Measurements from ENCODE around the gene KLHL10. TPM values are rescaled to one million over a fixed set of nuclear protein-coding genes. Genes with fewer than 3 reads are reported as not detected.

KLHL10 gene
- polyA plus RNA-seq, 1 experiment, result 0.06 TPM

DNA sequence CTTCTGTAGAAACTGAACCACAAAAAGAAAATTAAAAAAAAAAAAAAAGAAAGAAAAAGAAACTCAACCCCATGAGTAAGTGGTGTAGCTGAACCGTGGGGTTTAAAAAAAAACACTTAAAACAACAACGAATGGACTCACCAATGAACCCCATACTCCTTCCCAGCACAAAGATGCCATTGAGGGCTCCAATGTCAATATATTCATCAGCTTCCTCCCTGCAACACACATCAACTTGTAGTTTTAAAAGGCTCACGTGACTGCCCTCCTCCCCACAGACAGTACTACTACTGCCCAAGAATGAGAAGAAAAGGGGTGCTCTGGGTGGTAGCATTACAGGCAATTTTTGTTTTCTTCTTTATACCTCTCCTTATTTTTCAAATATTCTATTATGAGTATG lies 30.9 kb downstream of the KLHL10 start:
- Histone ChIP-seq H3K4me3 (ENCODE audit: low read depth, low read length) (no peak overlapping the region), H3K27me3 (ENCODE audit: control insufficient read depth, insufficient read depth, low read length) (no peaks in the 10 kb centered on the region), H3K27ac (ENCODE audit: low read depth, low read length) (no peak overlapping the region), H3K9me3 (ENCODE audit: control insufficient read depth, insufficient read depth, low read length) (no peaks in the 10 kb centered on the region; the same call in 1 of the 2 replicates)
- TF ChIP-seq, protein P1, sequence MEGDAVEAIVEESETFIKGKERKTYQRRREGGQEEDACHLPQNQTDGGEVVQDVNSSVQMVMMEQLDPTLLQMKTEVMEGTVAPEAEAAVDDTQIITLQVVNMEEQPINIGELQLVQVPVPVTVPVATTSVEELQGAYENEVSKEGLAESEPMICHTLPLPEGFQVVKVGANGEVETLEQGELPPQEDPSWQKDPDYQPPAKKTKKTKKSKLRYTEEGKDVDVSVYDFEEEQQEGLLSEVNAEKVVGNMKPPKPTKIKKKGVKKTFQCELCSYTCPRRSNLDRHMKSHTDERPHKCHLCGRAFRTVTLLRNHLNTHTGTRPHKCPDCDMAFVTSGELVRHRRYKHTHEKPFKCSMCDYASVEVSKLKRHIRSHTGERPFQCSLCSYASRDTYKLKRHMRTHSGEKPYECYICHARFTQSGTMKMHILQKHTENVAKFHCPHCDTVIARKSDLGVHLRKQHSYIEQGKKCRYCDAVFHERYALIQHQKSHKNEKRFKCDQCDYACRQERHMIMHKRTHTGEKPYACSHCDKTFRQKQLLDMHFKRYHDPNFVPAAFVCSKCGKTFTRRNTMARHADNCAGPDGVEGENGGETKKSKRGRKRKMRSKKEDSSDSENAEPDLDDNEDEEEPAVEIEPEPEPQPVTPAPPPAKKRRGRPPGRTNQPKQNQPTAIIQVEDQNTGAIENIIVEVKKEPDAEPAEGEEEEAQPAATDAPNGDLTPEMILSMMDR (IDR thresholded peaks at IDR 0.05; ENCODE audit: low read depth, low read length), result no peak
- CTCF ChIA-PET, result no interaction called here
- no peak for DNase-seq (ENCODE audit: low read depth, low spot score)
- POLR2A ChIA-PET, result interaction anchor here (0.6 kb wide), 1 partner anchor 22 kb away, joined by 4 read pairs; no protein-coding TSS in a partner anchor

DNA sequence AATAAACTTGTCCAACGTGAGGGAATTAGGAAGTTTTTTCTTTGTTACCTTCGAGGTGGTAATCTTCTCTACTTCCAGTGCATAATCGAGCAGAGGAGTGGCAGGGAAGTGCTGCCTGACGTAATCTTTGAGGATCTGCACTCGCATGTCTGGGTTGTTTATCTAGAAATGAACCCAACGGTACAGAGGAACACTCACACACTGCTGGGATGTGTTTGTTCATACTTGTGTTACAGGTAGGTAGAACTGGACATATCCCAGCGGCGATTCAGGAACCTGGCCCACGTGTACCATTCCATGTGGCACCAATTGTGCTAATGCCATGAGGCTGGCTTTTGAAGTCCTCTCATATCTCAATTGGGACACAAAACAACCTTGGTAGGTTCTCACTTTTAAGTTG lies 31.8 kb downstream of the KLHL10 start:
- ChIA-PET CTCF (no interaction called here), POLR2A (no interaction called here)
- no peaks in the 10 kb centered on the region for H3K27me3 ChIP-seq (ENCODE audit: control insufficient read depth, insufficient read depth, low read length)
- TF ChIP-seq, protein P1 (IDR thresholded peaks at IDR 0.05; ENCODE audit: low read depth, low read length), result no peak
- no peak overlapping the region for H3K4me3 ChIP-seq (ENCODE audit: low read depth, low read length)
- peak overlapping the region; percentile 11 for H3K27ac ChIP-seq (ENCODE audit: low read depth, low read length)
- no peaks in the 10 kb centered on the region; the same call in 1 of the 2 replicates for H3K9me3 ChIP-seq (ENCODE audit: control insufficient read depth, insufficient read depth, low read length)
- DNase-seq (ENCODE audit: low read depth, low spot score), result no peak

DNA sequence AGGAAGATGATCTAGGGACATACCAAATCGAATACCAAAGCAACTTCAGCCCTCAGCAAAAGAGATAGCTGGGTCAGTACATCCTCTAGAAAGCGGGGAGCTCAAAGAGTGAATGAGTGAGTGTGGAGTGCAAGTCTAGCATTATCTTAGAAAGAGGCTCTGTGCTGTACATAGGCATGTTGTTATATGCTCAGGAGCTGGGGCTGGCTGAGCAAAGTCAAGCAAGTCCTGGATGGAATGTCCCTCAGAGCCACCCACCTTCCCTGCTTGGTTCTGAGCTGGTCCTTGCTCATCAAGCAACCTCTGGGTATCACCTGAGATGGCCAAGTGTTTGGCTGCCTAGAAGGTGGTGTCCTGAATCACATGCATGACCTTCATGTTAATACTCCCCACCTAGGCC lies 32.5 kb downstream of the KLHL10 start:
- Histone ChIP-seq H3K27me3 (ENCODE audit: control insufficient read depth, insufficient read depth, low read length) (no peaks in the 10 kb centered on the region), H3K4me3 (ENCODE audit: low read depth, low read length) (no peak overlapping the region), H3K9me3 (ENCODE audit: control insufficient read depth, insufficient read depth, low read length) (no peaks in the 10 kb centered on the region; the same call in 1 of the 2 replicates), H3K27ac (ENCODE audit: low read depth, low read length) (peak overlapping the region; percentile 47)
- no peak for DNase-seq (ENCODE audit: low read depth, low spot score)
- POLR2A ChIA-PET, result no interaction called here
- TF ChIP-seq, protein P1 (IDR thresholded peaks at IDR 0.05; ENCODE audit: low read depth, low read length), result no peak
- CTCF ChIA-PET, result no interaction called here

DNA sequence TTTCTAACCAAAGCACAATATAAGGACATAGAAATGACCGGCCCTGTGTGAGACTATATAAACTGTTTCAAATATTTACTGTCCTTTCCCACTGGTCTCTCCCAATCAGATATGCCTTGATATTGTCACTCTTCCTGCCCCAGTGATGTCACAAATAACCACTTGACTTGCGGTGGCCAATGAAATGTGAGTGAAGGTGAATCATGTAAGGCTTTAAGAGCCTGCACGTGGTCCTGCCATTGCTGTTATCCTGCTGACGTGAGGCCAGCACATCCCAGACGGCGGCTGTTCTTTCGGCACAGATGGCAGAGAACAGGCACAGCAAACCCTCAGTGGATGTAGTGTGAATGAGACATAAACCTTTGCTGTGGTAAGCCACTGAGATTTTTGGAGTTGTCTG lies 33.0 kb downstream of the KLHL10 start:
- Histone ChIP-seq H3K4me3 (ENCODE audit: low read depth, low read length) (no peak overlapping the region), H3K9me3 (ENCODE audit: control insufficient read depth, insufficient read depth, low read length) (no peaks in the 10 kb centered on the region), H3K27me3 (ENCODE audit: control insufficient read depth, insufficient read depth, low read length) (no peaks in the 10 kb centered on the region), H3K27ac (ENCODE audit: low read depth, low read length) (no peak overlapping the region)
- no peak for DNase-seq (ENCODE audit: low read depth, low spot score)
- TF ChIP-seq, protein P1 (IDR thresholded peaks at IDR 0.05; ENCODE audit: low read depth, low read length), result no peak
- POLR2A ChIA-PET, result no interaction called here
- CTCF ChIA-PET, result no interaction called here

DNA sequence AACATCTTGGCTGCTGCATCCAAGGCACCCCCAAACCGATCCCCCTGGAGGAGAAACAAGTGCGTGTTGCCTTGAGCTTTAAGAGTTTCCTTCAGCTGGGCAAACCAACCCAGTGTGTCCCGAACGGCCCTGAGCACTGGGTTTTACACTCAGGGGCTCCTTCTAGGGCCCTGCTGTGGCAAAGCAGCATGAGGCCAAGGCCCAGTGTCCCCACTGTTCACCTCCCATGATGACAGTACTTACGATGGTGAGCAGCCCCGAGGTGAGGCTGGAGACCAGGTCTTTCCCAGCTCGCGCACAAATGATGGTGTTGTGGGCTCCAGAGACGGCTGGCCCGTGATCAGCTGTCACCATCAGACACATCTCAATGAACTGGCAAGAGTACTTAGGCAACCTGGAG lies 34.2 kb downstream of the KLHL10 start:
- Histone ChIP-seq H3K27me3 (ENCODE audit: control insufficient read depth, insufficient read depth, low read length) (no peaks in the 10 kb centered on the region), H3K27ac (ENCODE audit: low read depth, low read length) (no peak overlapping the region), H3K4me3 (ENCODE audit: low read depth, low read length) (no peak overlapping the region), H3K9me3 (ENCODE audit: control insufficient read depth, insufficient read depth, low read length) (no peaks in the 10 kb centered on the region)
- POLR2A ChIA-PET, result no interaction called here
- TF ChIP-seq, protein P1 (IDR thresholded peaks at IDR 0.05; ENCODE audit: low read depth, low read length), result no peak
- no peak for DNase-seq (ENCODE audit: low read depth, low spot score)
- CTCF ChIA-PET, result no interaction called here
